Measurements from ENCODE around the gene SELPLG.

- TF ChIP-seq SMC3 (conservative IDR thresholded peaks at IDR 0.05; ENCODE audit: poor library complexity) (no peak), CTCF (IDR thresholded peaks at IDR 0.05; ENCODE audit: poor library complexity, severe bottlenecking) (no peak), POLR2AphosphoS5 (IDR thresholded peaks at IDR 0.05) (no peak), EZH2 (IDR thresholded peaks at IDR 0.05; ENCODE audit: borderline replicate concordance, insufficient read depth, low read length, poor library complexity, severe bottlenecking) (no peak), EP300 (conservative IDR thresholded peaks at IDR 0.05; ENCODE audit: poor library complexity, severe bottlenecking) (no peak), RAD21 (conservative IDR thresholded peaks at IDR 0.05) (no peak)
These were observed 13.3 kb downstream of the SELPLG start for GRCh38 chr12:108620236-108620879.
